K562 (cell line): ENCODE results near the gene ODF4. TPM values are rescaled to one million over a fixed set of nuclear protein-coding genes. Genes with fewer than 3 reads are reported as not detected.

Experiments
- ATAC-seq: fragments of 200-7000 bp; cut with Tn5 transposase; 3 replicates; pipeline ENCODE4 v1.9.1; 2020; ENCODE audit warnings: moderate library complexity
- BruUV-seq: library from RNA; stranded (reverse); fragments of 400-500 nt; replicated peaks from 2 replicates; lab custom pipeline; 2021; lab: Mats Ljungman, UMichigan
- CTCF ChIA-PET: fragments of 300-600 bp; formaldehyde crosslinking; extraction: SDS; loops from one replicate; lab custom pipeline; 2021; ENCODE audit warnings: low intra/inter-chr PET ratio; lab: Yijun Ruan, JAX
- POLR2A ChIA-PET: fragments of 300-600, 350-650 bp; sonication (Branson Sonifier 250); formaldehyde crosslinking; extraction: SDS; loops from one replicate; lab custom pipeline; 2021; ENCODE audit warnings: antibody characterized with exemption, inconsistent platforms; lab: Yijun Ruan, JAX
- DNase-seq, 4 experiments: peaks; one replicate each; pipeline versions ENCODE4 v3.0.0 to v3.0.0-alpha.2; 2011 to 2018; ENCODE audit warnings: low spot score in 3 of 4, mixed read lengths in 3 of 4; ENCODE audit errors: extremely low read depth in 1 of 4
- FAIRE-seq: peaks from 2 replicates; lab custom pipeline; 2011; peaks lifted over from hg19 to GRCh38; lab: Jason Lieb, UNC
- H2AFZ ChIP-seq: 2 replicates; pipeline ENCODE4 v1.6.0; 2011; ENCODE audit warnings: low read depth, low read length, control low read depth, inconsistent platforms
- H3K27ac ChIP-seq: fragments of 200-600 bp; 3 replicates; pipeline ENCODE4 v1.8.0; 2011; ENCODE audit warnings: low read depth, mild to moderate bottlenecking, control low read depth, inconsistent platforms, low read length, moderate library complexity, mixed read lengths; ENCODE audit errors: extremely low read depth
- H3K27me3 ChIP-seq, 2 experiments: fragments of 300-600 bp in 1 of 2; 2 replicates in 1 of 2; 3 replicates in 1 of 2; pipeline versions ENCODE4 v1.6.0 to v1.8.0; 2011; ENCODE audit warnings: inconsistent platforms in 2 of 2, low read length in 2 of 2, mild to moderate bottlenecking in 1 of 2, mixed read lengths in 1 of 2, moderate library complexity in 1 of 2; ENCODE audit not compliant: control insufficient read depth in 2 of 2, insufficient read depth in 2 of 2
- H3K36me3 ChIP-seq: fragments of 300-600 bp; 3 replicates; pipeline ENCODE4 v1.8.0; 2011; ENCODE audit warnings: mild to moderate bottlenecking, low read length, inconsistent platforms; ENCODE audit not compliant: control insufficient read depth, insufficient read depth
- H3K4me1 ChIP-seq, 2 experiments: fragments of 200-600 bp in 1 of 2; replicated peaks in 1 of 2; 2 replicates in 1 of 2; 3 replicates in 1 of 2; pipeline versions ENCODE4 v1.5.1 to v1.8.0; 2011; ENCODE audit warnings: inconsistent platforms in 2 of 2, low read length in 2 of 2, mild to moderate bottlenecking in 1 of 2, mixed read lengths in 1 of 2, moderate library complexity in 1 of 2; ENCODE audit not compliant: control insufficient read depth in 2 of 2, insufficient read depth in 2 of 2
- H3K4me2 ChIP-seq: 2 replicates; pipeline ENCODE4 v1.6.1; 2011; ENCODE audit warnings: low read length, control low read depth, inconsistent platforms, mixed read lengths; ENCODE audit not compliant: insufficient read depth
- H3K4me3 ChIP-seq: fragments of 200-600 bp; sonication (generic), shearing (Covaris generic); 2 replicates; pipeline ENCODE4 v1.5.1; 2016; ENCODE audit warnings: control low read depth, inconsistent platforms
- H3K79me2 ChIP-seq: fragments of 200-600 bp; 3 replicates; pipeline ENCODE4 v1.8.0; 2011; ENCODE audit warnings: low read length, inconsistent platforms; ENCODE audit not compliant: control insufficient read depth, insufficient read depth
- H3K9ac ChIP-seq, 2 experiments: 2 replicates each; pipeline versions ENCODE4 v1.6.0 to v1.6.1; 2011; ENCODE audit warnings: low read depth in 2 of 2, low read length in 2 of 2, control low read depth in 1 of 2, inconsistent platforms in 1 of 2, mild to moderate bottlenecking in 1 of 2, mixed read lengths in 1 of 2; ENCODE audit not compliant: insufficient read depth in 1 of 2
- H3K9me1 ChIP-seq: one replicate; pipeline ENCODE4 v1.6.0; 2011; ENCODE audit warnings: inconsistent platforms, mild to moderate bottlenecking, low read length, moderate library complexity; ENCODE audit not compliant: control insufficient read depth, insufficient read depth
- H3K9me3 ChIP-seq: replicated peaks from 2 replicates; pipeline ENCODE4 v1.5.1; 2011; ENCODE audit warnings: low read depth, low read length, inconsistent platforms; ENCODE audit not compliant: control insufficient read depth, insufficient read depth
- H4K20me1 ChIP-seq: replicated peaks from 2 replicates; pipeline ENCODE4 v1.6.1; 2011; ENCODE audit warnings: low read length, inconsistent platforms, mixed read lengths; ENCODE audit not compliant: control insufficient read depth, insufficient read depth
- AFF1 ChIP-seq, 2 experiments: fragments of 450-650 bp; IDR thresholded peaks; 2 replicates each; pipeline ENCODE4 v1.6.1; 2018; ENCODE audit warnings: mild to moderate bottlenecking in 2 of 2, low read depth in 1 of 2; ENCODE audit not compliant: partially characterized antibody in 2 of 2
- CBX5 ChIP-seq: IDR thresholded peaks from 2 replicates; pipeline ENCODE4 v1.6.1; 2014; ENCODE audit warnings: low read depth, borderline replicate concordance
- EP300 ChIP-seq: IDR thresholded peaks from 2 replicates; pipeline ENCODE4 v1.6.1; 2012; ENCODE audit warnings: low read length, improper control_type of control experiment
- EP400 ChIP-seq: fragments of 450-650 bp; IDR thresholded peaks from 2 replicates; pipeline ENCODE4 v1.6.1; 2017; ENCODE audit warnings: antibody characterized with exemption, mild to moderate bottlenecking, moderate library complexity
- GTF2B ChIP-seq: IDR thresholded peaks from 2 replicates; pipeline ENCODE4 v1.6.1; 2011; ENCODE audit not compliant: insufficient read length; ENCODE audit errors: extremely low read depth
- HMG20B ChIP-seq: fragments of 250-450 bp; sonication (Bioruptor Pico); IDR thresholded peaks from 2 replicates; pipeline ENCODE4 v1.5.0; 2021; ENCODE audit warnings: mild to moderate bottlenecking
- MEF2D ChIP-seq: conservative IDR thresholded peaks from 2 replicates; pipeline ENCODE4 v1.6.1; 2016; ENCODE audit warnings: low read depth, missing genetic modification characterization, missing compliant biosample characterization
- NCOA6 ChIP-seq: fragments of 450-650 bp; IDR thresholded peaks from 2 replicates; pipeline ENCODE4 v1.6.1; 2017; ENCODE audit warnings: mild to moderate bottlenecking
- SAP30 ChIP-seq: fragments of 200-600 bp; sonication (generic); IDR thresholded peaks from 2 replicates; pipeline ENCODE4 v1.6.1; 2012; ENCODE audit warnings: borderline replicate concordance, low read depth, mild to moderate bottlenecking, moderate library complexity, low read length, control low read depth, inconsistent platforms; ENCODE audit not compliant: insufficient read depth, poor library complexity, severe bottlenecking
- TCF15 ChIP-seq: fragments of 250-450 bp; sonication (Bioruptor Pico); IDR thresholded peaks from 2 replicates; pipeline ENCODE4 v1.8.0; 2022; ENCODE audit warnings: moderate library complexity, mild to moderate bottlenecking, inconsistent platforms
- ZBTB17 ChIP-seq: fragments of 450-650 bp; formaldehyde crosslinking; IDR thresholded peaks from 2 replicates; pipeline ENCODE4 v1.4.0; 2020; ENCODE audit warnings: mild to moderate bottlenecking
- ZNF232 ChIP-seq: sonication (generic); formaldehyde crosslinking; IDR thresholded peaks from 2 replicates; pipeline ENCODE4 v1.8.0; 2022; ENCODE audit warnings: mild to moderate bottlenecking, missing genetic modification reagents
- WGBS: fragments of 100-300 bp; shearing (Covaris generic); methylation state at CpG from one replicate; pipeline ENCODE4 v1.1.6; 2016; ENCODE audit warnings: low coverage, mixed read lengths; ENCODE audit not compliant: insufficient coverage; ENCODE audit errors: missing lambda C conversion rate; 5-methylcytosine and 5-hydroxymethylcytosine counted together
- in situ Hi-C: fragments of 300-500 bp; cut with MboI; formaldehyde crosslinking; loops from 4 replicates; pipeline ENCODE4 v1.15.0; 2018; ENCODE audit warnings: inconsistent platforms, mixed read lengths
- intact Hi-C: fragments of 100-400 bp; cut with micrococcal nuclease; formaldehyde crosslinking; loops from 2 replicates; pipeline ENCODE4 v1.14.2; 2022
- polyA plus RNA-seq, 8 experiments: library from polyadenylated mRNA; depleted of rRNA in 4 of 8; stranded (reverse) in 5 of 8; unstranded in 3 of 8; fragments of >200 nt; fragmentation: Nextera tagmentation in 2 of 8; fragmentation: Illumina TruSeq in 1 of 8; extraction: Ambion mirVana in 2 of 8; extraction: Trizol in 1 of 8; gene quantifications; 2 replicates each; pipeline versions ENCODE4 v1.2.1 to v1.2.3, GENCODE V29; 2011 to 2014; ENCODE audit warnings: inconsistent platforms in 1 of 8, missing spikeins in 1 of 8
- total RNA-seq, 7 experiments: library from RNA; depleted of rRNA in 6 of 7; stranded (reverse); fragments of >200 nt in 6 of 7; fragmentation: Illumina TruSeq in 2 of 7; extraction: Trizol in 2 of 7; gene quantifications; 2 replicates each; pipeline versions ENCODE4 v1.2.1 to v1.2.3, GENCODE V29; 2011 to 2021; ENCODE audit warnings: low replicate concordance in 1 of 7
- TF ChIP-seq, protein P1 (sequence below): fragments of 250-450 bp; sonication (Bioruptor Pico); IDR thresholded peaks from 2 replicates; pipeline ENCODE4 v1.5.0; 2021

The ODF4 gene
- total and polyA plus RNA-seq, 9 of the 15 experiments (the other 6 are each of a cell fraction or from before 2014, with no cell fraction given) = not detected

DNA sequence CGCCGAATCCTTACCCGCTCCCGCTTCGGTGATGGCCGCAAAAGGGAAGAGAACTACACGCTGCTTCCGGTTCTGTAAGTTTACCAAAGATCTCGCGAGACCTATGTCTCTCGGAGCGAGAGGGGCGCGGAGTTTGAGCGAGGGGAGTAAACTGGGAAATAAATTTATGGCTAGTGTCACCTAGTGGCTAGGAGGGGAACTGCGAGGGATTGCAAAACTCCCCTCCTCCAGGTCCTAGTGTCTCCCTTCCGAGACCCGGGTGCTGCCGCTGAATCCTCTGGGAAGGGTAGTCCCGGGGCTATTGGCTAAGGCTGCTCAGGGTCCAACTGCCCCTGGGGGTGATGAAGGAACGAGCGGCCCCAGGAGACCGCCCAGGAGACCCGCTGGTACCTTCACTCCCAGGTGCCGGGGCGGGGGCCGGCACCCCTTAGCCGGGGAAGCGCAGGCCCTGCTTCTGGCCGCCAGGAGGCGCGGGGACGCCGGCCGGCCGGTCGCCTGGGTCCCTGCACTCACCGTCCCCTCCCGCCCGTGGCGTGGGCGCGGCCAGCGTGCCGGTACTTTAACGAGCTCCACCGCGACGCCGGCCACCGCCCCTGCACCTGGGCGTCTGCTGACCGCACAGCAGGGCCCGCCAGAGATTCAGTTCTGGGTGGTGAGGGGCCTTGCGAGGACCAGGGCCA, 43.6 kb downstream of the ODF4 start, which contains the start of gene RPL26:
TSS of gene RPL26 (minus strand) at position 51 of the 680 bp plus-strand sequence. CDS start 883 bp downstream, outside the sequence.
- H3K27ac ChIP-seq = peak within 1 kb of the TSS; percentile 83
- in situ Hi-C loops (loop anchor here (25.0 kb wide), 1 partner anchor 1154 kb away; no protein-coding TSS in a partner anchor), intact Hi-C loops (loop anchor here (1.0 to 10.0 kb wide), 3 partner anchors 46 to 362 kb away; partner anchors contain the start of gene ODF4)
- peak within 1 kb of the TSS; percentile 91 for H2AFZ ChIP-seq
- H3K9ac ChIP-seq = peak within 1 kb of the TSS; percentile 82 to 94
- peak within 1 kb of the TSS; percentile 85 for H3K4me2 ChIP-seq
- peak; percentile 95 for FAIRE-seq
- peak within 1 kb of the TSS; percentile 53 for H3K4me3 ChIP-seq
- peak; percentile 87 for ATAC-seq
- WGBS = under 1% methylated on average over 19 of the region's 55 CpGs
- ChIA-PET CTCF (interaction anchor here (0.6 to 1.2 kb wide), 4 partner anchors 362 to 403 kb away, joined by 3 to 5 read pairs (median 4); no protein-coding TSS in a partner anchor), POLR2A (interaction anchor here (0.6 to 1.0 kb wide), 7 partner anchors 14 to 1380 kb away, joined by 3 to 7 read pairs (median 4); partner anchors contain the start of gene RNF222)
- no peaks in the 10 kb centered on the region for H3K27me3 ChIP-seq
- peaks cover 43% of the 10 kb centered on the region for H3K36me3 ChIP-seq
- H3K4me1 ChIP-seq = peaks cover 34 to 39% of the 10 kb centered on the region in 2 experiments
- H4K20me1 ChIP-seq = peaks cover 14% of the 10 kb centered on the region; the same call in 1 of the 2 replicates
- peaks cover 54% of the 10 kb centered on the region for H3K79me2 ChIP-seq
- no TSS peak for BruUV-seq
- H3K9me1 ChIP-seq = no peaks in the 10 kb centered on the region
- no peaks in the 10 kb centered on the region for H3K9me3 ChIP-seq
- peak; percentile 83 to 96 (median 86) for DNase-seq
- TF ChIP-seq HMG20B (CRISPR knock-in tag) (no peak), TCF15 (CRISPR knock-in tag) (no peak), CBX5 (0 out of 2 replicates have a peak, but pooled peaks have one; percentile 6), NCOA6 (no peak), ZNF232 (CRISPR knock-in tag) (no peak), GTF2B (peak; percentile 74), EP300 (no peak), EP400 (peak; percentile 72), ZBTB17 (CRISPR knock-in tag) (no peak), SAP30 (no peak), AFF1 (IDR thresholded peaks at IDR 0.05; ENCODE audit: low read depth in 1 of 2, partially characterized antibody in 2 of 2) (peak; percentile 53 to 69), MEF2D (tag) (no peak)
- TF ChIP-seq, protein P1, sequence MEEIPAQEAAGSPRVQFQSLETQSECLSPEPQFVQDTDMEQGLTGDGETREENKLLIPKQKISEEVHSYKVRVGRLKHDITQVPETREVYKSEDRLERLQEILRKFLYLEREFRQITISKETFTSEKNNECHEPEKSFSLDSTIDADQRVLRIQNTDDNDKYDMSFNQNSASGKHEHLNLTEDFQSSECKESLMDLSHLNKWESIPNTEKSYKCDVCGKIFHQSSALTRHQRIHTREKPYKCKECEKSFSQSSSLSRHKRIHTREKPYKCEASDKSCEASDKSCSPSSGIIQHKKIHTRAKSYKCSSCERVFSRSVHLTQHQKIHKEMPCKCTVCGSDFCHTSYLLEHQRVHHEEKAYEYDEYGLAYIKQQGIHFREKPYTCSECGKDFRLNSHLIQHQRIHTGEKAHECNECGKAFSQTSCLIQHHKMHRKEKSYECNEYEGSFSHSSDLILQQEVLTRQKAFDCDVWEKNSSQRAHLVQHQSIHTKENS = no peak
